ENCODE measurements around the gene UBA6. TPM values are rescaled to one million over a fixed set of nuclear protein-coding genes. Genes with fewer than 3 reads are reported as not detected.

UBA6 gene
- total and polyA plus RNA-seq, 2 donors (not counting 1 experiment from before 2014, with no cell fraction given) = 90.0 to 92.8 TPM

DNA sequence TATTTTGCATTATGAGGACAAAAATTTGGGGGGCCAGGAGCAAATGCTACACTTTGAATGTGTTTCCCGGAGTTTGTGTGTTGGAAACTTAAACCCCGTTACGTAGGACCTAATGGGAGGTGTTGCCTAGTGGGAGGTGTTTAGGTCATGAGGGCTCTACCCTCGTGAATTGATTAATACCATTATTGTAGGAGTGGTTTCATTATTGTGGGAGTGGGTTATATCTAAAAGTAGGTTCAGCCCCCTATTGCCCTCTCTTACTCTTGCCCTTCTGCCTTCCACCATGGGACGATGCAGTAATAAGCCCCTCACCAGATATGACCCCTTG, 15.5 kb downstream of the UBA6 start:
- H3K36me3 ChIP-seq (ENCODE audit: control insufficient read depth, insufficient read depth, low read length) = peaks cover 2% of the 10 kb centered on the region
- peak overlapping the region; percentile 22 for H3K27ac ChIP-seq (ENCODE audit: insufficient read depth, low read length)
- H2AFZ ChIP-seq (ENCODE audit: low read length) = no peak overlapping the region
- no peak overlapping the region for H3K9ac ChIP-seq (ENCODE audit: insufficient read depth, low read length)
- peaks cover 12% of the 10 kb centered on the region for H3K79me2 ChIP-seq (ENCODE audit: control insufficient read depth, insufficient read depth, low read length)
- H3K4me1 ChIP-seq (ENCODE audit: control insufficient read depth, extremely low read depth, insufficient read depth, low read length) = peaks cover 5% of the 10 kb centered on the region
- no peak overlapping the region for H3K4me3 ChIP-seq (replicated peaks in 1 of 4; ENCODE audit: control extremely low read depth in 1 of 4, insufficient read depth in 1 of 4, low read depth in 3 of 4, low read length in 4 of 4)
- H3K9me3 ChIP-seq (ENCODE audit: control insufficient read depth, insufficient read depth, low read depth, low read length) = no peaks in the 10 kb centered on the region
- TF ChIP-seq EZH2 (IDR thresholded peaks at IDR 0.05; ENCODE audit: low read length, missing control alignments) = no peak
- TF ChIP-seq CTCF (conservative IDR thresholded peaks at IDR 0.05 in 1 of 2, IDR thresholded peaks at IDR 0.05 in 1 of 2; ENCODE audit: low read depth in 1 of 2, low read length in 2 of 2) = no peak
- H3K27me3 ChIP-seq (ENCODE audit: control insufficient read depth, insufficient read depth, low read length) = no peaks in the 10 kb centered on the region
- H4K20me1 ChIP-seq (ENCODE audit: control insufficient read depth, extremely low read depth, insufficient read depth, low read length) = no peaks in the 10 kb centered on the region
- no peak overlapping the region for H3K4me2 ChIP-seq (ENCODE audit: extremely low read depth, insufficient read depth, low read length)
- DNase-seq (ENCODE audit: low read depth in 2 of 2) = no peak

DNA sequence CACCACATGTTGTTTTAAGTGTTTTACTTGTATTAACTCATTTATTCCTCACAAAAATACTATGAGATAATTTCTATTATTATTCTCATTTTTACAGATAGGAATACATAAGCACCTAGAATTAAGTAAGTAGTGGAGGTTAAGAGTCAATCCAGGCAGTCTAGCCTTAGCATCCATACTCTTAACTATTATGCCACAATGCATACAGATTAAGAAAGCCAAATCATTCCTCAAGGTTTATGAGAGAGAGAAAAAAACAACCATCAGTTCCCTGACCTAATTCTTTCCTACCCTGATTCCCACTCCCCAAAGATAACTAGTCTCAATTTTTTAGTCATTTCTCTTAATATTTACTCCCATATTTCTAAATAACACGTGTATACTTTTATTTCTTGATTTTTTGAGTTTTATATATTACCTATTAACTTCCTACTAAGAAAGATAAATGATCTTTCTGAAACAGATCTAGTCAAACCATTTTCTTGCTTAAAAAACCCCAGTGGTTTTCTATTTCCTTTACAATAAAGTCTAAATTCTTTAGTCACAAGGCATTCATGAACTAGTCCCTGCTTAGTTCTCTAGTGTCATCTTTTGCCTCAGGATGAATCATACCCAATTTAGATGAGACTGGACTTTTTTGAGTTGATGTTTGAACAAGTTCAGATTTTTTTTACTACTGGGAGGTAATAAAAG, 16.0 kb downstream of the UBA6 start:
- DNase-seq (ENCODE audit: low read depth in 2 of 2) = peak in 1 of 2 donors; percentile 21
- Histone ChIP-seq H3K4me3 (replicated peaks in 1 of 4; ENCODE audit: control extremely low read depth in 1 of 4, insufficient read depth in 1 of 4, low read depth in 3 of 4, low read length in 4 of 4) (no peak overlapping the region), H3K79me2 (ENCODE audit: control insufficient read depth, insufficient read depth, low read length) (peaks cover 12% of the 10 kb centered on the region), H3K27me3 (ENCODE audit: control insufficient read depth, insufficient read depth, low read length) (no peaks in the 10 kb centered on the region), H3K4me1 (ENCODE audit: control insufficient read depth, extremely low read depth, insufficient read depth, low read length) (peaks cover 5% of the 10 kb centered on the region), H4K20me1 (ENCODE audit: control insufficient read depth, extremely low read depth, insufficient read depth, low read length) (no peaks in the 10 kb centered on the region), H3K9ac (ENCODE audit: insufficient read depth, low read length) (no peak overlapping the region), H3K36me3 (ENCODE audit: control insufficient read depth, insufficient read depth, low read length) (peaks cover 2% of the 10 kb centered on the region), H3K4me2 (ENCODE audit: extremely low read depth, insufficient read depth, low read length) (no peak overlapping the region), H3K9me3 (ENCODE audit: control insufficient read depth, insufficient read depth, low read depth, low read length) (no peaks in the 10 kb centered on the region), H3K27ac (ENCODE audit: insufficient read depth, low read length) (no peak overlapping the region), H2AFZ (ENCODE audit: low read length) (no peak overlapping the region)
- TF ChIP-seq CTCF (conservative IDR thresholded peaks at IDR 0.05 in 1 of 2, IDR thresholded peaks at IDR 0.05 in 1 of 2; ENCODE audit: low read depth in 1 of 2, low read length in 2 of 2) = no peak
- no peak for TF ChIP-seq EZH2 (IDR thresholded peaks at IDR 0.05; ENCODE audit: low read length, missing control alignments)

GRCh38 chr4:67682266-67682665, 18.7 kb downstream of the UBA6 start:
- Histone ChIP-seq H3K4me3 (replicated peaks in 1 of 4; ENCODE audit: control extremely low read depth in 1 of 4, insufficient read depth in 1 of 4, low read depth in 3 of 4, low read length in 4 of 4) (no peak overlapping the region), H2AFZ (ENCODE audit: low read length) (no peak overlapping the region), H3K79me2 (ENCODE audit: control insufficient read depth, insufficient read depth, low read length) (peaks cover 5% of the 10 kb centered on the region), H3K4me2 (ENCODE audit: extremely low read depth, insufficient read depth, low read length) (no peak overlapping the region), H3K27ac (ENCODE audit: insufficient read depth, low read length) (no peak overlapping the region), H3K27me3 (ENCODE audit: control insufficient read depth, insufficient read depth, low read length) (no peaks in the 10 kb centered on the region), H3K36me3 (ENCODE audit: control insufficient read depth, insufficient read depth, low read length) (peaks cover 2% of the 10 kb centered on the region), H3K9me3 (ENCODE audit: control insufficient read depth, insufficient read depth, low read depth, low read length) (no peaks in the 10 kb centered on the region), H3K4me1 (ENCODE audit: control insufficient read depth, extremely low read depth, insufficient read depth, low read length) (peaks cover 5% of the 10 kb centered on the region), H4K20me1 (ENCODE audit: control insufficient read depth, extremely low read depth, insufficient read depth, low read length) (no peaks in the 10 kb centered on the region), H3K9ac (ENCODE audit: insufficient read depth, low read length) (no peak overlapping the region)
- no peak for DNase-seq (ENCODE audit: low read depth in 2 of 2)
- no peak for TF ChIP-seq CTCF (conservative IDR thresholded peaks at IDR 0.05 in 1 of 2, IDR thresholded peaks at IDR 0.05 in 1 of 2; ENCODE audit: low read depth in 1 of 2, low read length in 2 of 2)
- TF ChIP-seq EZH2 (IDR thresholded peaks at IDR 0.05; ENCODE audit: low read length, missing control alignments) = no peak
